Transverse colon (tissue), 4 donors: ENCODE data around the gene SULT4A1. TPM values are rescaled to one million over a fixed set of nuclear protein-coding genes. Genes with fewer than 3 reads are reported as not detected.

ENCODE experiments used
- DNase-seq: peaks from one replicate; pipeline ENCODE4 v3.0.0-alpha.2; 2019
- H3K27ac ChIP-seq, 4 donors: fragments of 200-600 bp; sonication (generic); 2 replicates each; pipeline ENCODE4 v1.5.1; 2016 to 2018; ENCODE audit warnings: inconsistent platforms in 4 of 4
- H3K27me3 ChIP-seq: fragments of 200-600 bp; sonication (generic); 2 replicates; pipeline ENCODE4 v1.5.1; 2017; ENCODE audit warnings: inconsistent platforms
- H3K36me3 ChIP-seq, 4 donors: fragments of 200-600 bp; sonication (generic); 2 replicates each; pipeline ENCODE4 v1.5.1; 2017 to 2019; ENCODE audit warnings: inconsistent platforms in 4 of 4
- H3K4me1 ChIP-seq, 4 donors: fragments of 200-600 bp; sonication (generic); 2 replicates each; pipeline ENCODE4 v1.5.1; 2017 to 2020; ENCODE audit warnings: inconsistent platforms in 4 of 4
- H3K4me3 ChIP-seq, 4 donors: fragments of 200-600 bp; sonication (generic); 1 replicate in 1 of 4; 2 replicates in 3 of 4; pipeline versions ENCODE4 v1.5.1 to v1.6.1; 2017 to 2019; ENCODE audit warnings: inconsistent platforms in 4 of 4
- H3K9me3 ChIP-seq, 2 donors: fragments of 200-600 bp; sonication (generic); 2 replicates each; pipeline ENCODE4 v1.5.1; 2017 to 2019; ENCODE audit warnings: inconsistent platforms in 2 of 2
- EP300 ChIP-seq: sonication (generic); formaldehyde crosslinking; IDR thresholded peaks from one replicate; pipeline ENCODE4 v1.6.1; 2017; ENCODE audit warnings: antibody characterized with exemption, low read depth
- POLR2A ChIP-seq: fragments of 450-650 bp; IDR thresholded peaks from one replicate; pipeline ENCODE4 v1.6.1; 2016; ENCODE audit warnings: antibody characterized with exemption, mild to moderate bottlenecking, moderate library complexity
- POLR2AphosphoS5 ChIP-seq, 3 donors: sonication (generic); formaldehyde crosslinking; IDR thresholded peaks; one replicate each; pipeline ENCODE4 v1.6.1; 2016; ENCODE audit warnings: antibody characterized with exemption in 3 of 3
- WGBS, 2 donors: methylation state at CpG; one replicate each; pipeline ENCODE4 v1.1.5; 2018; ENCODE audit warnings: low coverage in 1 of 2; 5-methylcytosine and 5-hydroxymethylcytosine counted together
- in situ Hi-C, 4 donors: fragments of 200-750 bp; cut with MboI; loops; one replicate each; pipeline versions ENCODE4 v1.15.0 to v1.15.1; 2017; ENCODE audit warnings: low sequenced_read_pairs in 3 of 4, low pct_ligation_motif_present in 1 of 4, low pct_unique_long_range_greater_than_20kb in 1 of 4
- intact Hi-C: fragments of 100-400 bp; cut with DNase I; formaldehyde crosslinking; loops from one replicate; pipeline ENCODE4 v1.15.1; 2023; ENCODE audit warnings: low total_unique reads
- total RNA-seq, 4 donors: library from RNA; depleted of rRNA; stranded (reverse); fragments of >200 nt; gene quantifications; one replicate each; pipeline ENCODE4 v1.1.0, GENCODE V29; 2016
- TF ChIP-seq, protein P1 (sequence below), 5 experiments: fragments of 200-600 bp in 3 of 5; fragments of 450-650 bp in 2 of 5; sonication (generic) in 3 of 5; IDR thresholded peaks; 1 replicate in 2 of 5; 2 replicates in 3 of 5; pipeline ENCODE4 v1.5.1; 2016 to 2017; ENCODE audit warnings: antibody characterized with exemption in 5 of 5, inconsistent platforms in 3 of 5, mild to moderate bottlenecking in 2 of 5, moderate library complexity in 1 of 5

The SULT4A1 gene
- total RNA-seq, 4 donors from 2014 or later, result 0.32 to 0.68 TPM; not detected in 2

DNA sequence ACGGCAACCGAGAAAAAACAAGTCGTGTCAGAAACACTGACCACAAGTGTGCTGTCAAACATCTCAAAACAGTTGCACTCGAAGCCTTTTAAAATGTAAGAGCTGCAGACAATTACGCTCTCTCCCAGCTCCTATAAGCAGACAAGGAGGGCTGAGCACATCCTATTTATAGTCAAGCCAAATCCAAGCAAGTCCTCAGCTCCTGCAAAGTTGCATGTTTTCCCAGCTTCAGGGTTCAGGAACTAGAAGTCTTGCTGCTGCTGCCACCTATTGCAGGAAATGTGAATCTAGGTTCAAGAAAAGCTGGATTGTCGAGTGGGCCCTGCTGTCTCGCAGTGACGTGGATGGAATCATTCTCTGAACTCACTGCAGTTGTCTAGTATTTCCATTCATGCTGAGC lies 65.7 kb downstream of the SULT4A1 start:
- no peak for TF ChIP-seq EP300
- no peak for TF ChIP-seq POLR2A
- TF ChIP-seq POLR2AphosphoS5 (IDR thresholded peaks at IDR 0.05), result no peak
- TF ChIP-seq, protein P1, sequence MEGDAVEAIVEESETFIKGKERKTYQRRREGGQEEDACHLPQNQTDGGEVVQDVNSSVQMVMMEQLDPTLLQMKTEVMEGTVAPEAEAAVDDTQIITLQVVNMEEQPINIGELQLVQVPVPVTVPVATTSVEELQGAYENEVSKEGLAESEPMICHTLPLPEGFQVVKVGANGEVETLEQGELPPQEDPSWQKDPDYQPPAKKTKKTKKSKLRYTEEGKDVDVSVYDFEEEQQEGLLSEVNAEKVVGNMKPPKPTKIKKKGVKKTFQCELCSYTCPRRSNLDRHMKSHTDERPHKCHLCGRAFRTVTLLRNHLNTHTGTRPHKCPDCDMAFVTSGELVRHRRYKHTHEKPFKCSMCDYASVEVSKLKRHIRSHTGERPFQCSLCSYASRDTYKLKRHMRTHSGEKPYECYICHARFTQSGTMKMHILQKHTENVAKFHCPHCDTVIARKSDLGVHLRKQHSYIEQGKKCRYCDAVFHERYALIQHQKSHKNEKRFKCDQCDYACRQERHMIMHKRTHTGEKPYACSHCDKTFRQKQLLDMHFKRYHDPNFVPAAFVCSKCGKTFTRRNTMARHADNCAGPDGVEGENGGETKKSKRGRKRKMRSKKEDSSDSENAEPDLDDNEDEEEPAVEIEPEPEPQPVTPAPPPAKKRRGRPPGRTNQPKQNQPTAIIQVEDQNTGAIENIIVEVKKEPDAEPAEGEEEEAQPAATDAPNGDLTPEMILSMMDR (IDR thresholded peaks at IDR 0.05), result peak in 3 of 5 experiments; percentile 17 to 18 (median 17)
- 67 to 72% methylated on average over 5 to 8 of the region's 8 CpGs for WGBS, 2 donors
- H3K4me3 ChIP-seq, result no peak overlapping the region
- in situ Hi-C loops, result no loop called here
- intact Hi-C loops, result no loop called here
- H3K27ac ChIP-seq, result no peak overlapping the region
- DNase-seq, result no peak
- peaks cover 5 to 14% of the 10 kb centered on the region in 2 donors for H3K9me3 ChIP-seq
- peaks cover 0 to 5% (median 0%) of the 10 kb centered on the region in 4 donors for H3K4me1 ChIP-seq
- no peaks in the 10 kb centered on the region for H3K36me3 ChIP-seq
- no peaks in the 10 kb centered on the region for H3K27me3 ChIP-seq

DNA sequence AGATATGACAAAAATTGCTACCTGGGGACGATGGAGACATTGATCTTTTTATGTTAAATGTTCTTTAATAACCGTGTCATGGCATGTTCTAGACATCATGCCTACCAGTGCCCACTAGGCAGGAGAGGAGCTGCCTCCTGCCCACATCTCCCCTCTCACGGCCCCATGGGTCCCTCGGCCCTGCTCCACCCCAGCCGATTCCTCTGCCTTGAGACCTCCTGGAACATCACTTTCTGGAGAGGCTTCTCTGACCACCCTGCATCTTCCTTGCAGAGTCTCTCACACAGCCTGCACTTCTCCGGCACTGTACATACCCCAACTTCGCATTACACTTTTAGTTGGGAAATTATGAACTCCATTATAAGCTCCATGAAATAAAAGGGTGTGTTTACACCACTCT lies 67.0 kb downstream of the SULT4A1 start:
- peaks cover 0 to 3% of the 10 kb centered on the region in 2 donors for H3K9me3 ChIP-seq
- H3K36me3 ChIP-seq, result no peaks in the 10 kb centered on the region
- H3K4me3 ChIP-seq, result no peak overlapping the region
- intact Hi-C loops (no loop called here), in situ Hi-C loops (no loop called here)
- TF ChIP-seq POLR2A, result no peak
- TF ChIP-seq, protein P1 (IDR thresholded peaks at IDR 0.05), result no peak
- TF ChIP-seq POLR2AphosphoS5 (IDR thresholded peaks at IDR 0.05), result no peak
- TF ChIP-seq EP300, result no peak
- 76 to 90% methylated on average over 3 to 7 of the region's 7 CpGs for WGBS, 2 donors
- H3K27ac ChIP-seq, result no peak overlapping the region
- H3K4me1 ChIP-seq, result peaks cover 0 to 5% (median 0%) of the 10 kb centered on the region in 4 donors
- no peaks in the 10 kb centered on the region for H3K27me3 ChIP-seq
- no peak for DNase-seq

DNA sequence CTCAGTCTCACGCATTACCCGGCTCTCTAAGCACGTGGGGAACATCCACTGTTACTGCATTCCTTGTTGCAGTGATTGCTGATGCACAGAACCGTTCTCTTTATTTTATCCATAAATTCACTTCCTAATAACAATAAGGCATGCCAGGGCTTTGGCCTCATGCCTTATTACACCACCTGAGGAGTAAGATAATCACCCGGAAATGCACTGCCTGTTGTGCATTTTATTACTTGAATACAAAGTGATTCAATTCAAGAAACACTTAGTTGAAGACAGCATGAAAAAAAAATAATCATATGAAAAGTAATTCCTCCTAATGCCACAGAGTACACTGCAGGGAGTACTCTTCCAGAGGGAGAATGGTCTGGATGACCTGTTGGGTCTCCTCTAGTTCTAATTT lies 69.4 kb downstream of the SULT4A1 start:
- H3K9me3 ChIP-seq, result no peaks in the 10 kb centered on the region
- no peak overlapping the region for H3K4me3 ChIP-seq
- 67 to 78% methylated on average over 1 to 5 of the region's 5 CpGs for WGBS, 2 donors
- in situ Hi-C loops (no loop called here), intact Hi-C loops (no loop called here)
- no peak overlapping the region for H3K27ac ChIP-seq
- no peaks in the 10 kb centered on the region for H3K27me3 ChIP-seq
- H3K36me3 ChIP-seq, result no peaks in the 10 kb centered on the region
- no peak for DNase-seq
- peaks cover 0 to 5% (median 4%) of the 10 kb centered on the region in 4 donors for H3K4me1 ChIP-seq
- TF ChIP-seq POLR2AphosphoS5 (IDR thresholded peaks at IDR 0.05), result no peak
- no peak for TF ChIP-seq EP300
- no peak for TF ChIP-seq POLR2A
- TF ChIP-seq, protein P1 (IDR thresholded peaks at IDR 0.05), result no peak

DNA sequence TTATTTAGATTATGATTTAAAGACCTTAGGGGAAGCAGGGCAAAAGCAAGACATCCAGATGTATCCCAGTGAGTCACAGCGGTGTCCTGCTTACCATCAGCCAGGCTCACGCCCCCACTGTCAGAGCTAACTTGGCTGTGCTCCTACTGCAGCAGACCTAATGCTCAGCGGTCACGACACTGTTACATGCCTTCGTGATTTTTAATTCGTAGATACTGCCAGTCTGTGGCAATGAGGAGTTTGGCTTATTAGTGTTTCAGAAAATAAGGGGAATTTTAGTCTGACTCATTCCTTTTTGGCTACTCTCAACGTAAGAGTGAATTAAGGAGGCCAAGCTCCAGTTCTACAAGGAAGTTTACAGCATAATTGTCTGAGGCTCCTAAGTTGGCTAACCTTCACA lies 72.9 kb downstream of the SULT4A1 start:
- DNase-seq, result peak; percentile 29
- Histone ChIP-seq H3K36me3 (no peaks in the 10 kb centered on the region), H3K27ac (peak overlapping the region in 1 of 4 donors; percentile 29), H3K9me3 (no peaks in the 10 kb centered on the region), H3K4me1 (peaks cover 0 to 4% (median 2%) of the 10 kb centered on the region in 4 donors), H3K4me3 (no peak overlapping the region), H3K27me3 (no peaks in the 10 kb centered on the region)
- in situ Hi-C loops, result no loop called here
- TF ChIP-seq EP300, result peak; percentile 27
- TF ChIP-seq, protein P1 (IDR thresholded peaks at IDR 0.05), result no peak
- no peak for TF ChIP-seq POLR2A
- peak; percentile 75 to 91 (median 83) for TF ChIP-seq POLR2AphosphoS5 (IDR thresholded peaks at IDR 0.05)
- intact Hi-C loops, result no loop called here
- 40 to 52% methylated on average over 1 to 7 of the region's 7 CpGs for WGBS, 2 donors
